K562 (cell line): ENCODE results near the gene OGDH. TPM values are rescaled to one million over a fixed set of nuclear protein-coding genes. Genes with fewer than 3 reads are reported as not detected.

ENCODE experiments used
- ATAC-seq: fragments of 200-7000 bp; cut with Tn5 transposase; 3 replicates; pipeline ENCODE4 v1.9.1; 2020; ENCODE audit warnings: moderate library complexity
- BruUV-seq: library from RNA; stranded (reverse); fragments of 400-500 nt; replicated peaks from 2 replicates; lab custom pipeline; 2021; lab: Mats Ljungman, UMichigan
- CTCF ChIA-PET: fragments of 300-600 bp; formaldehyde crosslinking; extraction: SDS; loops from one replicate; lab custom pipeline; 2021; ENCODE audit warnings: low intra/inter-chr PET ratio; lab: Yijun Ruan, JAX
- POLR2A ChIA-PET: fragments of 300-600, 350-650 bp; sonication (Branson Sonifier 250); formaldehyde crosslinking; extraction: SDS; loops from one replicate; lab custom pipeline; 2021; ENCODE audit warnings: antibody characterized with exemption, inconsistent platforms; lab: Yijun Ruan, JAX
- DNase-seq, 4 experiments: peaks; one replicate each; pipeline versions ENCODE4 v3.0.0 to v3.0.0-alpha.2; 2011 to 2018; ENCODE audit warnings: low spot score in 3 of 4, mixed read lengths in 3 of 4; ENCODE audit errors: extremely low read depth in 1 of 4
- FAIRE-seq: peaks from 2 replicates; lab custom pipeline; 2011; peaks lifted over from hg19 to GRCh38; lab: Jason Lieb, UNC
- H2AFZ ChIP-seq: 2 replicates; pipeline ENCODE4 v1.6.0; 2011; ENCODE audit warnings: low read depth, low read length, control low read depth, inconsistent platforms
- H3K27ac ChIP-seq: fragments of 200-600 bp; 3 replicates; pipeline ENCODE4 v1.8.0; 2011; ENCODE audit warnings: low read depth, mild to moderate bottlenecking, control low read depth, inconsistent platforms, low read length, moderate library complexity, mixed read lengths; ENCODE audit errors: extremely low read depth
- H3K27me3 ChIP-seq, 2 experiments: fragments of 300-600 bp in 1 of 2; 2 replicates in 1 of 2; 3 replicates in 1 of 2; pipeline versions ENCODE4 v1.6.0 to v1.8.0; 2011; ENCODE audit warnings: inconsistent platforms in 2 of 2, low read length in 2 of 2, mild to moderate bottlenecking in 1 of 2, mixed read lengths in 1 of 2, moderate library complexity in 1 of 2; ENCODE audit not compliant: control insufficient read depth in 2 of 2, insufficient read depth in 2 of 2
- H3K36me3 ChIP-seq: fragments of 300-600 bp; 3 replicates; pipeline ENCODE4 v1.8.0; 2011; ENCODE audit warnings: mild to moderate bottlenecking, low read length, inconsistent platforms; ENCODE audit not compliant: control insufficient read depth, insufficient read depth
- H3K4me1 ChIP-seq, 2 experiments: fragments of 200-600 bp in 1 of 2; replicated peaks in 1 of 2; 2 replicates in 1 of 2; 3 replicates in 1 of 2; pipeline versions ENCODE4 v1.5.1 to v1.8.0; 2011; ENCODE audit warnings: inconsistent platforms in 2 of 2, low read length in 2 of 2, mild to moderate bottlenecking in 1 of 2, mixed read lengths in 1 of 2, moderate library complexity in 1 of 2; ENCODE audit not compliant: control insufficient read depth in 2 of 2, insufficient read depth in 2 of 2
- H3K4me2 ChIP-seq: 2 replicates; pipeline ENCODE4 v1.6.1; 2011; ENCODE audit warnings: low read length, control low read depth, inconsistent platforms, mixed read lengths; ENCODE audit not compliant: insufficient read depth
- H3K4me3 ChIP-seq: fragments of 200-600 bp; sonication (generic), shearing (Covaris generic); 2 replicates; pipeline ENCODE4 v1.5.1; 2016; ENCODE audit warnings: control low read depth, inconsistent platforms
- H3K79me2 ChIP-seq: fragments of 200-600 bp; 3 replicates; pipeline ENCODE4 v1.8.0; 2011; ENCODE audit warnings: low read length, inconsistent platforms; ENCODE audit not compliant: control insufficient read depth, insufficient read depth
- H3K9ac ChIP-seq, 2 experiments: 2 replicates each; pipeline versions ENCODE4 v1.6.0 to v1.6.1; 2011; ENCODE audit warnings: low read depth in 2 of 2, low read length in 2 of 2, control low read depth in 1 of 2, inconsistent platforms in 1 of 2, mild to moderate bottlenecking in 1 of 2, mixed read lengths in 1 of 2; ENCODE audit not compliant: insufficient read depth in 1 of 2
- H3K9me1 ChIP-seq: one replicate; pipeline ENCODE4 v1.6.0; 2011; ENCODE audit warnings: inconsistent platforms, mild to moderate bottlenecking, low read length, moderate library complexity; ENCODE audit not compliant: control insufficient read depth, insufficient read depth
- H3K9me3 ChIP-seq: replicated peaks from 2 replicates; pipeline ENCODE4 v1.5.1; 2011; ENCODE audit warnings: low read depth, low read length, inconsistent platforms; ENCODE audit not compliant: control insufficient read depth, insufficient read depth
- H4K20me1 ChIP-seq: replicated peaks from 2 replicates; pipeline ENCODE4 v1.6.1; 2011; ENCODE audit warnings: low read length, inconsistent platforms, mixed read lengths; ENCODE audit not compliant: control insufficient read depth, insufficient read depth
- ATF7 ChIP-seq: fragments of 450-650 bp; IDR thresholded peaks from 2 replicates; pipeline ENCODE4 v1.7.1; 2014; ENCODE audit warnings: mild to moderate bottlenecking, moderate library complexity
- DPF2 ChIP-seq: fragments of 450-650 bp; IDR thresholded peaks from 2 replicates; pipeline ENCODE4 v1.6.1; 2016
- FOXK1 ChIP-seq: sonication (generic); formaldehyde crosslinking; IDR thresholded peaks from 2 replicates; pipeline ENCODE4 v1.8.0; 2022; ENCODE audit warnings: missing genetic modification reagents, mild to moderate bottlenecking, borderline replicate concordance
- FOXM1 ChIP-seq, 2 experiments: fragments of 450-650 bp in 1 of 2; sonication (generic) in 1 of 2; formaldehyde crosslinking in 1 of 2; IDR thresholded peaks; 2 replicates each; pipeline versions ENCODE4 v1.6.1 to v1.9.0; 2017 to 2022; ENCODE audit warnings: low read depth in 2 of 2, mild to moderate bottlenecking in 2 of 2, missing genetic modification reagents in 1 of 2, moderate library complexity in 1 of 2
- NR2F6 ChIP-seq: fragments of 450-650 bp; formaldehyde crosslinking; IDR thresholded peaks from 2 replicates; pipeline ENCODE4 v1.4.0; 2020; ENCODE audit warnings: mild to moderate bottlenecking
- PHTF2 ChIP-seq: fragments of 250-450 bp; sonication (Bioruptor Pico); IDR thresholded peaks from 2 replicates; pipeline ENCODE4 v1.5.0; 2021; ENCODE audit warnings: mild to moderate bottlenecking
- SUPT5H ChIP-seq: fragments of 450-650 bp; IDR thresholded peaks from 2 replicates; pipeline ENCODE4 v1.6.1; 2016
- ZFX ChIP-seq: sonication (generic); formaldehyde crosslinking; IDR thresholded peaks from 2 replicates; pipeline ENCODE4 v1.8.0; 2022; ENCODE audit warnings: mild to moderate bottlenecking, missing genetic modification reagents, moderate library complexity
- ZKSCAN1 ChIP-seq: fragments of 150-350 bp; IDR thresholded peaks from 2 replicates; pipeline ENCODE4 v1.6.1; 2016; ENCODE audit warnings: low read depth, low read length
- ZNF124 ChIP-seq: sonication (generic); formaldehyde crosslinking; IDR thresholded peaks from 2 replicates; pipeline ENCODE4 v1.8.1; 2022; ENCODE audit warnings: missing genetic modification reagents
- ZNF347 ChIP-seq: fragments of 450-650 bp; formaldehyde crosslinking; IDR thresholded peaks from 2 replicates; pipeline ENCODE4 v1.4.0; 2020; ENCODE audit warnings: low read depth, mild to moderate bottlenecking, moderate library complexity
- ZNF707 ChIP-seq: fragments of 250-450 bp; sonication (Bioruptor Pico); conservative IDR thresholded peaks from 2 replicates; pipeline ENCODE4 v1.8.0; 2022; ENCODE audit warnings: inconsistent platforms, mild to moderate bottlenecking, moderate library complexity
- WGBS: fragments of 100-300 bp; shearing (Covaris generic); methylation state at CpG from one replicate; pipeline ENCODE4 v1.1.6; 2016; ENCODE audit warnings: low coverage, mixed read lengths; ENCODE audit not compliant: insufficient coverage; ENCODE audit errors: missing lambda C conversion rate; 5-methylcytosine and 5-hydroxymethylcytosine counted together
- in situ Hi-C: fragments of 300-500 bp; cut with MboI; formaldehyde crosslinking; loops from 4 replicates; pipeline ENCODE4 v1.15.0; 2018; ENCODE audit warnings: inconsistent platforms, mixed read lengths
- intact Hi-C: fragments of 100-400 bp; cut with micrococcal nuclease; formaldehyde crosslinking; loops from 2 replicates; pipeline ENCODE4 v1.14.2; 2022
- polyA plus RNA-seq, 8 experiments: library from polyadenylated mRNA; depleted of rRNA in 4 of 8; stranded (reverse) in 5 of 8; unstranded in 3 of 8; fragments of >200 nt; fragmentation: Nextera tagmentation in 2 of 8; fragmentation: Illumina TruSeq in 1 of 8; extraction: Ambion mirVana in 2 of 8; extraction: Trizol in 1 of 8; gene quantifications; 2 replicates each; pipeline versions ENCODE4 v1.2.1 to v1.2.3, GENCODE V29; 2011 to 2014; ENCODE audit warnings: inconsistent platforms in 1 of 8, missing spikeins in 1 of 8
- total RNA-seq, 7 experiments: library from RNA; depleted of rRNA in 6 of 7; stranded (reverse); fragments of >200 nt in 6 of 7; fragmentation: Illumina TruSeq in 2 of 7; extraction: Trizol in 2 of 7; gene quantifications; 2 replicates each; pipeline versions ENCODE4 v1.2.1 to v1.2.3, GENCODE V29; 2011 to 2021; ENCODE audit warnings: low replicate concordance in 1 of 7
- TF ChIP-seq, protein P1 (sequence below): sonication (generic); formaldehyde crosslinking; IDR thresholded peaks from 2 replicates; pipeline ENCODE4 v1.8.1; 2023; ENCODE audit warnings: mild to moderate bottlenecking, missing genetic modification reagents
- TF ChIP-seq, protein P2 (sequence below): fragments of 450-650 bp; IDR thresholded peaks from 2 replicates; pipeline ENCODE4 v1.6.1; 2016; ENCODE audit warnings: mild to moderate bottlenecking

Gene OGDH
- total and polyA plus RNA-seq, 9 of the 15 experiments (the other 6 are each of a cell fraction or from before 2014, with no cell fraction given): 3.1 to 80.3 (median 23.5) TPM

- H3K36me3 ChIP-seq: peaks cover 51% of the 10 kb centered on the region; the same call in 2 of the 3 replicates
- H3K9me1 ChIP-seq: no peaks in the 10 kb centered on the region
- no peaks in the 10 kb centered on the region for H4K20me1 ChIP-seq
- in situ Hi-C loops: no loop called here
- no peaks in the 10 kb centered on the region; a peak in 1 of 5 replicates for H3K4me1 ChIP-seq
- FAIRE-seq: no peak
- no peaks in the 10 kb centered on the region for H3K79me2 ChIP-seq
- TF ChIP-seq FOXM1 (IDR thresholded peaks at IDR 0.05; ENCODE audit: low read depth) (no peak), FOXM1 (CRISPR knock-in tag; IDR thresholded peaks at IDR 0.05; ENCODE audit: low read depth) (no peak), ZNF124 (CRISPR knock-in tag) (no peak), FOXK1 (CRISPR knock-in tag) (no peak), SUPT5H (no peak), DPF2 (no peak)
- no TSS peak for BruUV-seq
- H3K9ac ChIP-seq: no peak overlapping the region
- no peak overlapping the region for H3K4me2 ChIP-seq
- H2AFZ ChIP-seq: no peak overlapping the region
- no peak for ATAC-seq
- POLR2A ChIA-PET: no interaction called here
- no peak for DNase-seq
- 100% methylated on average over 2 of the region's 2 CpGs for WGBS
- H3K9me3 ChIP-seq: no peaks in the 10 kb centered on the region
- CTCF ChIA-PET: no interaction called here
- no peak overlapping the region for H3K27ac ChIP-seq
- H3K27me3 ChIP-seq: no peaks in the 10 kb centered on the region
- intact Hi-C loops: no loop called here
- H3K4me3 ChIP-seq: no peak overlapping the region
Observed at GRCh38 chr7:44673324-44673723, 66.9 kb downstream of the OGDH start.

- no peak overlapping the region for H3K4me3 ChIP-seq
- no peak overlapping the region for H3K27ac ChIP-seq
- no TSS peak for BruUV-seq
- ATAC-seq: no peak
- 0 out of 4 replicates have a peak overlapping the region, but pooled peaks of 1 of the 2 experiments have one; percentile 35 for H3K9ac ChIP-seq
- no peaks in the 10 kb centered on the region for H3K9me3 ChIP-seq
- no peak for DNase-seq
- no peaks in the 10 kb centered on the region for H4K20me1 ChIP-seq
- ChIA-PET POLR2A (no interaction called here), CTCF (no interaction called here)
- H3K9me1 ChIP-seq: no peaks in the 10 kb centered on the region
- peaks cover 51% of the 10 kb centered on the region; the same call in 2 of the 3 replicates for H3K36me3 ChIP-seq
- no peak for FAIRE-seq
- intact Hi-C loops (no loop called here), in situ Hi-C loops (no loop called here)
- peaks cover under 1 to 3% of the 10 kb centered on the region in 2 experiments; a peak in 3 of 5 replicates for H3K4me1 ChIP-seq
- H3K79me2 ChIP-seq: no peaks in the 10 kb centered on the region
- no peak overlapping the region for H3K4me2 ChIP-seq
- no peak overlapping the region for H2AFZ ChIP-seq
- WGBS: 81% methylated on average over 6 of the region's 6 CpGs
- no peaks in the 10 kb centered on the region for H3K27me3 ChIP-seq
- TF ChIP-seq, protein P1, sequence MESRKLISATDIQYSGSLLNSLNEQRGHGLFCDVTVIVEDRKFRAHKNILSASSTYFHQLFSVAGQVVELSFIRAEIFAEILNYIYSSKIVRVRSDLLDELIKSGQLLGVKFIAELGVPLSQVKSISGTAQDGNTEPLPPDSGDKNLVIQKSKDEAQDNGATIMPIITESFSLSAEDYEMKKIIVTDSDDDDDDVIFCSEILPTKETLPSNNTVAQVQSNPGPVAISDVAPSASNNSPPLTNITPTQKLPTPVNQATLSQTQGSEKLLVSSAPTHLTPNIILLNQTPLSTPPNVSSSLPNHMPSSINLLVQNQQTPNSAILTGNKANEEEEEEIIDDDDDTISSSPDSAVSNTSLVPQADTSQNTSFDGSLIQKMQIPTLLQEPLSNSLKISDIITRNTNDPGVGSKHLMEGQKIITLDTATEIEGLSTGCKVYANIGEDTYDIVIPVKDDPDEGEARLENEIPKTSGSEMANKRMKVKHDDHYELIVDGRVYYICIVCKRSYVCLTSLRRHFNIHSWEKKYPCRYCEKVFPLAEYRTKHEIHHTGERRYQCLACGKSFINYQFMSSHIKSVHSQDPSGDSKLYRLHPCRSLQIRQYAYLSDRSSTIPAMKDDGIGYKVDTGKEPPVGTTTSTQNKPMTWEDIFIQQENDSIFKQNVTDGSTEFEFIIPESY (CRISPR knock-in tag): no peak
- TF ChIP-seq ZNF707 (CRISPR knock-in tag) (no peak), PHTF2 (CRISPR knock-in tag) (no peak), ZKSCAN1 (no peak), ZNF347 (CRISPR knock-in tag) (no peak), ZFX (CRISPR knock-in tag) (no peak), NR2F6 (CRISPR knock-in tag) (no peak), ATF7 (no peak)
- TF ChIP-seq, protein P2, sequence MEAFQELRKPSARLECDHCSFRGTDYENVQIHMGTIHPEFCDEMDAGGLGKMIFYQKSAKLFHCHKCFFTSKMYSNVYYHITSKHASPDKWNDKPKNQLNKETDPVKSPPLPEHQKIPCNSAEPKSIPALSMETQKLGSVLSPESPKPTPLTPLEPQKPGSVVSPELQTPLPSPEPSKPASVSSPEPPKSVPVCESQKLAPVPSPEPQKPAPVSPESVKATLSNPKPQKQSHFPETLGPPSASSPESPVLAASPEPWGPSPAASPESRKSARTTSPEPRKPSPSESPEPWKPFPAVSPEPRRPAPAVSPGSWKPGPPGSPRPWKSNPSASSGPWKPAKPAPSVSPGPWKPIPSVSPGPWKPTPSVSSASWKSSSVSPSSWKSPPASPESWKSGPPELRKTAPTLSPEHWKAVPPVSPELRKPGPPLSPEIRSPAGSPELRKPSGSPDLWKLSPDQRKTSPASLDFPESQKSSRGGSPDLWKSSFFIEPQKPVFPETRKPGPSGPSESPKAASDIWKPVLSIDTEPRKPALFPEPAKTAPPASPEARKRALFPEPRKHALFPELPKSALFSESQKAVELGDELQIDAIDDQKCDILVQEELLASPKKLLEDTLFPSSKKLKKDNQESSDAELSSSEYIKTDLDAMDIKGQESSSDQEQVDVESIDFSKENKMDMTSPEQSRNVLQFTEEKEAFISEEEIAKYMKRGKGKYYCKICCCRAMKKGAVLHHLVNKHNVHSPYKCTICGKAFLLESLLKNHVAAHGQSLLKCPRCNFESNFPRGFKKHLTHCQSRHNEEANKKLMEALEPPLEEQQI: no peak
Observed at GRCh38 chr7:44673771-44674170, 67.3 kb downstream of the OGDH start.
